ENCODE results near the gene SLC35F4. TPM values are rescaled to one million over a fixed set of nuclear protein-coding genes. Genes with fewer than 3 reads are reported as not detected.

Gene SLC35F4
- total and polyA plus RNA-seq, 2 donors from 2014 or later: 0.30 TPM; not detected in 1

DNA sequence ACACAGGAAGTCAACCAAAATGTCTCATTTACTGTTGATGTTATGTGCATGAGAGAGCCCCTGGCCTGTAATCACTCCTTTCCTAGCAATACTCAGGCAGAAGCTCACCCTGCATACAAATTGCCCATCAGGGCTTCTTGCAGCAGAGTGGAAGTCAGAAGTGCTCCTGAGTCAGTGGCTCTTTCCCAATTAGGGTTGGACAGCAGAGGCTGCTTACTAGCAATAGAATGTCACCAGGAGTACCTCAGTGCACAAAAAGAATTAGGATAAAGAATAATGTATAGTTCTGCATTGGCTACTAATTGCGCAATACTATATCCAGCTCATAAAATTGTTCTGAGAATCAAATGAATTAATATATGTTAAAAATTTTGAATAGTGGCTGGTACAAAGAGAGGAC lies 161.1 kb downstream of the SLC35F4 start:
- Histone ChIP-seq H3K4me3 (ENCODE audit: low read length in 3 of 3) (no peak overlapping the region), H3K9me3 (ENCODE audit: control insufficient read depth in 2 of 3, insufficient read depth in 1 of 3, low read length in 3 of 3) (no peaks in the 10 kb centered on the region), H3K36me3 (ENCODE audit: control insufficient read depth in 2 of 3, insufficient read depth in 3 of 3, low read length in 3 of 3) (no peaks in the 10 kb centered on the region), H3K27ac (ENCODE audit: low read depth in 2 of 2, low read length in 2 of 2) (no peak overlapping the region), H3K4me1 (ENCODE audit: control insufficient read depth in 2 of 3, insufficient read depth in 2 of 3, low read depth in 1 of 3, low read length in 3 of 3) (no peaks in the 10 kb centered on the region), H3K9ac (ENCODE audit: low read length in 3 of 3) (no peak overlapping the region), H3K27me3 (ENCODE audit: control insufficient read depth, insufficient read depth, low read length) (no peaks in the 10 kb centered on the region)
- FAIRE-seq (no peak), DNase-seq (no peak)
- intact Hi-C loops (cut with DNase I): no loop called here
- TF ChIP-seq, protein P1, sequence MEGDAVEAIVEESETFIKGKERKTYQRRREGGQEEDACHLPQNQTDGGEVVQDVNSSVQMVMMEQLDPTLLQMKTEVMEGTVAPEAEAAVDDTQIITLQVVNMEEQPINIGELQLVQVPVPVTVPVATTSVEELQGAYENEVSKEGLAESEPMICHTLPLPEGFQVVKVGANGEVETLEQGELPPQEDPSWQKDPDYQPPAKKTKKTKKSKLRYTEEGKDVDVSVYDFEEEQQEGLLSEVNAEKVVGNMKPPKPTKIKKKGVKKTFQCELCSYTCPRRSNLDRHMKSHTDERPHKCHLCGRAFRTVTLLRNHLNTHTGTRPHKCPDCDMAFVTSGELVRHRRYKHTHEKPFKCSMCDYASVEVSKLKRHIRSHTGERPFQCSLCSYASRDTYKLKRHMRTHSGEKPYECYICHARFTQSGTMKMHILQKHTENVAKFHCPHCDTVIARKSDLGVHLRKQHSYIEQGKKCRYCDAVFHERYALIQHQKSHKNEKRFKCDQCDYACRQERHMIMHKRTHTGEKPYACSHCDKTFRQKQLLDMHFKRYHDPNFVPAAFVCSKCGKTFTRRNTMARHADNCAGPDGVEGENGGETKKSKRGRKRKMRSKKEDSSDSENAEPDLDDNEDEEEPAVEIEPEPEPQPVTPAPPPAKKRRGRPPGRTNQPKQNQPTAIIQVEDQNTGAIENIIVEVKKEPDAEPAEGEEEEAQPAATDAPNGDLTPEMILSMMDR (IDR thresholded peaks at IDR 0.05; ENCODE audit: borderline replicate concordance, extremely low read depth, insufficient read depth): no peak

DNA sequence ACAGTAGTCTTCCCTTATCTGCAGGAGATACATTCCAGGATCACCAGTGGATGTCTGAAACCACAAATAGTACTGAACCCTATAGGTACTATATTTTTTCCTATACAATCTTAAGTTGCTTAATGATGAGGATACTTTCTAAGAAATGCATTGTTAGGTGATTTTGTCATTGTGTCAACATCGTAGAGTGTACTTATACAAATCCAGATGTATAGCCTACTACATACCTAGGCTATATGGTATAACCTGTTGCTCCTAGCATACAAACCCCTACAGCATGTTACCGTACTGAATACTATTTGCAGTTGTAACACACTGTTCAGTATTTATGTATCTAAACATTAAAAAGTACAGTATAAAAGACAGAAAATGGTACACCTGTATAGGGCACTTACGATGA lies 165.9 kb downstream of the SLC35F4 start:
- FAIRE-seq (no peak), DNase-seq (no peak)
- Histone ChIP-seq H3K27me3 (ENCODE audit: control insufficient read depth, insufficient read depth, low read length) (no peaks in the 10 kb centered on the region), H3K4me1 (ENCODE audit: control insufficient read depth in 2 of 3, insufficient read depth in 2 of 3, low read depth in 1 of 3, low read length in 3 of 3) (no peaks in the 10 kb centered on the region), H3K27ac (ENCODE audit: low read depth in 2 of 2, low read length in 2 of 2) (no peak overlapping the region), H3K9me3 (ENCODE audit: control insufficient read depth in 2 of 3, insufficient read depth in 1 of 3, low read length in 3 of 3) (no peaks in the 10 kb centered on the region), H3K9ac (ENCODE audit: low read length in 3 of 3) (no peak overlapping the region), H3K36me3 (ENCODE audit: control insufficient read depth in 2 of 3, insufficient read depth in 3 of 3, low read length in 3 of 3) (no peaks in the 10 kb centered on the region), H3K4me3 (ENCODE audit: low read length in 3 of 3) (no peak overlapping the region)
- intact Hi-C loops (cut with DNase I): no loop called here
- TF ChIP-seq, protein P1 (IDR thresholded peaks at IDR 0.05; ENCODE audit: borderline replicate concordance, extremely low read depth, insufficient read depth): no peak

DNA sequence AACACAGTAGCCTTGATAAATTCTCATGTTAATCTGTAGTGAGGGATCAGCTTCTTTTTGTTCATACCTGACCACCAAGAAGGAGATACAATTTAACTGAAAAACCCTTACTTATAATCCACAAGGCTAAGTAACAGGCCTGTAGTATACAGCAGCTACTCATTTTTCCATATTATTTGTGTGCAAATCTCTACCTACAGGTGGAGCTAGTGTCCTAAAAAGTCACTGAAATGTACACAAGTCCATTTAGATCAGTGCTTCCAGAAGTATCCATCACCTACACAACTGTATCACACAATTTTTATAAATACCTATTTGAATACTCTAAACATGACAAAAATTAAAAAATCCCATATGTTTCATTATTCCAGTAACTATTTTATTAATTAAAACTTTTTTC lies 173.2 kb downstream of the SLC35F4 start:
- Histone ChIP-seq H3K36me3 (ENCODE audit: control insufficient read depth in 2 of 3, insufficient read depth in 3 of 3, low read length in 3 of 3) (no peaks in the 10 kb centered on the region), H3K4me1 (ENCODE audit: control insufficient read depth in 2 of 3, insufficient read depth in 2 of 3, low read depth in 1 of 3, low read length in 3 of 3) (no peaks in the 10 kb centered on the region), H3K4me3 (ENCODE audit: low read length in 3 of 3) (no peak overlapping the region), H3K27ac (ENCODE audit: low read depth in 2 of 2, low read length in 2 of 2) (no peak overlapping the region), H3K9ac (ENCODE audit: low read length in 3 of 3) (no peak overlapping the region), H3K9me3 (ENCODE audit: control insufficient read depth in 2 of 3, insufficient read depth in 1 of 3, low read length in 3 of 3) (no peaks in the 10 kb centered on the region), H3K27me3 (ENCODE audit: control insufficient read depth, insufficient read depth, low read length) (no peaks in the 10 kb centered on the region)
- peak in 2 of 5 donors; percentile 41 to 43 for DNase-seq
- intact Hi-C loops (cut with DNase I): no loop called here
- TF ChIP-seq, protein P1 (IDR thresholded peaks at IDR 0.05; ENCODE audit: borderline replicate concordance, extremely low read depth, insufficient read depth): peak; percentile 45
- no peak for FAIRE-seq

DNA sequence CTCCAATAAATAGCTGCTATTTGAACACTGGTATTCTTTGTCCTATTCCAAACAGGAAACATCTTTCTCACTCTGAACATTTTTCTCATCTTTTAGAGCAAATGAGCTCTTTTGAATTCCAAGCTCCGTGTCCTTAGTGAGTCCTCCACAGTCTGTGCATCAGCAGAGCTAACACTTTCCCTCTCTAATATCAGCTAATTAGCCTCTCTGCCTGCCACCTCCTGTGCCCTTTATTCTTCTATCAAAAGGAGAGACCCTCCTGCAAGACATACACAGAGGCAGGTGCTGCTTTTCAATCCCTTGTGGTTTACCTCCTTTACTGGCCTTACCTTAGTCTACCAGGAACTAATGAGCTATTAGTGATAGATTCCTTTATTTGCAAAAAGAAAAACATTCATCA lies 178.5 kb downstream of the SLC35F4 start:
- DNase-seq (no peak), FAIRE-seq (no peak)
- intact Hi-C loops (cut with DNase I): no loop called here
- Histone ChIP-seq H3K9me3 (ENCODE audit: control insufficient read depth in 2 of 3, insufficient read depth in 1 of 3, low read length in 3 of 3) (no peaks in the 10 kb centered on the region), H3K4me3 (ENCODE audit: low read length in 3 of 3) (no peak overlapping the region), H3K4me1 (ENCODE audit: control insufficient read depth in 2 of 3, insufficient read depth in 2 of 3, low read depth in 1 of 3, low read length in 3 of 3) (no peaks in the 10 kb centered on the region), H3K27ac (ENCODE audit: low read depth in 2 of 2, low read length in 2 of 2) (no peak overlapping the region), H3K36me3 (ENCODE audit: control insufficient read depth in 2 of 3, insufficient read depth in 3 of 3, low read length in 3 of 3) (no peaks in the 10 kb centered on the region), H3K9ac (ENCODE audit: low read length in 3 of 3) (no peak overlapping the region), H3K27me3 (ENCODE audit: control insufficient read depth, insufficient read depth, low read length) (no peaks in the 10 kb centered on the region)
- TF ChIP-seq, protein P1 (IDR thresholded peaks at IDR 0.05; ENCODE audit: borderline replicate concordance, extremely low read depth, insufficient read depth): no peak

Measured in kidney (tissue), 14 donors.